NCI-H1092 treated with DMSO at 0.1 percent for 48 hours (cell line): ENCODE results near the gene MCM3AP.

ENCODE experiments used
- DNase-seq: peaks from one replicate; lab custom pipeline; 2025; lab: John Stamatoyannopoulos, UW

Gene MCM3AP

GRCh38 chr21:46285206-46285661 is at the start of gene MCM3AP:
TSS of gene MCM3AP (minus strand) at chr21:46285611. CDS start at chr21:46285286, 325 bp downstream.
- no peak for DNase-seq

- DNase-seq = no peak
Measured at GRCh38 chr21:46334351-46335140, 49.1 kb upstream of the MCM3AP start.

- no peak for DNase-seq
Measured at GRCh38 chr21:46329796-46330195, 44.4 kb upstream of the MCM3AP start.

- DNase-seq = no peak
Measured at GRCh38 chr21:46328151-46328550, 42.7 kb upstream of the MCM3AP start.

- DNase-seq = no peak
Measured at GRCh38 chr21:46327711-46328110, 42.3 kb upstream of the MCM3AP start.

GRCh38 chr21:46326110-46326703 is 40.8 kb upstream of the MCM3AP start:
- peak; percentile 28 for DNase-seq

GRCh38 chr21:46325073-46325912 is 39.9 kb upstream of the MCM3AP start:
- peak; percentile 70 for DNase-seq

GRCh38 chr21:46324390-46325072 is 39.1 kb upstream of the MCM3AP start:
- DNase-seq = peak; percentile 93

- peak; percentile 98 for DNase-seq
Measured at GRCh38 chr21:46323710-46324389, 38.4 kb upstream of the MCM3AP start, which contains the start of the genes C21orf58 and PCNT. TSS of gene C21orf58 (minus strand) at chr21:46323870. CDS start at chr21:46322738, 1,132 bp downstream. TSS of gene PCNT (plus strand) at chr21:46324156. CDS start at chr21:46324229, 73 bp downstream.

- DNase-seq = no peak
Measured at GRCh38 chr21:46323227-46323709, 37.9 kb upstream of the MCM3AP start.

GRCh38 chr21:46322351-46323226 is 37.2 kb upstream of the MCM3AP start:
- DNase-seq = peak; percentile 14

GRCh38 chr21:46320331-46320801 is 35.0 kb upstream of the MCM3AP start:
- no peak for DNase-seq

GRCh38 chr21:46319186-46319585 is 33.8 kb upstream of the MCM3AP start:
- no peak for DNase-seq

- no peak for DNase-seq
Measured at GRCh38 chr21:46318464-46318845, 33.0 kb upstream of the MCM3AP start.

GRCh38 chr21:46317710-46318463 is 32.5 kb upstream of the MCM3AP start:
- DNase-seq = no peak

- DNase-seq = no peak
Measured at GRCh38 chr21:46316708-46317324, 31.4 kb upstream of the MCM3AP start.

- DNase-seq = no peak
Measured at GRCh38 chr21:46314441-46315020, 29.1 kb upstream of the MCM3AP start.

GRCh38 chr21:46312949-46313348 is 27.5 kb upstream of the MCM3AP start:
- no peak for DNase-seq
